Stomach (tissue), 4 donors: ENCODE data around the gene KLHL30.

Experiments used
- CTCF ChIP-seq, 7 experiments: fragments of 450-650 bp in 4 of 7; fragments of 200-600 bp in 3 of 7; sonication (generic) in 3 of 7; IDR thresholded peaks; one replicate each; pipeline ENCODE4 v1.5.1; 2016 to 2019; ENCODE audit warnings: antibody characterized with exemption in 7 of 7, control low read depth in 2 of 7, mild to moderate bottlenecking in 1 of 7
- EP300 ChIP-seq: sonication (generic); formaldehyde crosslinking; IDR thresholded peaks from one replicate; pipeline ENCODE4 v1.6.1; 2017; ENCODE audit warnings: antibody characterized with exemption
- POLR2A ChIP-seq, 4 donors: fragments of 450-650 bp; IDR thresholded peaks; one replicate each; pipeline ENCODE4 v1.6.1; 2016; ENCODE audit warnings: antibody characterized with exemption in 4 of 4, control low read depth in 2 of 4, mild to moderate bottlenecking in 1 of 4, moderate library complexity in 1 of 4
- POLR2AphosphoS5 ChIP-seq, 3 donors: sonication (generic); formaldehyde crosslinking; IDR thresholded peaks; one replicate each; pipeline ENCODE4 v1.6.1; 2016; ENCODE audit warnings: antibody characterized with exemption in 3 of 3

GRCh38 chr2:238130696-238131628 lies 7.5 kb upstream of the KLHL30 start:
- TF ChIP-seq POLR2A (IDR thresholded peaks at IDR 0.05), result no peak
- TF ChIP-seq CTCF (IDR thresholded peaks at IDR 0.05), result no peak
- no peak for TF ChIP-seq EP300
- TF ChIP-seq POLR2AphosphoS5 (IDR thresholded peaks at IDR 0.05), result no peak
